ENCODE results near the gene ECD. TPM values are rescaled to one million over a fixed set of nuclear protein-coding genes. Genes with fewer than 3 reads are reported as not detected.

Gene ECD
- total RNA-seq, 1 donor from 2014 or later: 6.2 TPM

DNA sequence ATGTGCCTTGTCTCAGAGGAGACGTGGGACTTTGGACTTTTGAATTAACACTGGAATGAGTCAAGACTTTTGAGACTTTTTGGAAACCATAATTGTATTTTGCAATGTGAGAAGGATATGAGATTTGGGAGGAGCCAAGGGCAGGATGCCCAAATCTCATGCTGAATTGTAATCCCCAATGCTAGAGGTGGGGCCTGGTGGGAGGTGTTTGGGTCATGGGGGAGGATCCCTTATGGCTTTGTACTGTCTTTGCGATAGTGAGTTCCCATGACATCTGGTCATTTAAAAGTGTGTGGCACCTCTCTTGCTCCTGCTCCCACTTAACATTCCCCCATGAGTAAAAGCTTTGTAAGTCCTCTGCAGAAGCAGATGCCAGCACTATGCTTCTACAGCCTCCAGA, 40.1 kb upstream of the ECD start:
- no peaks in the 10 kb centered on the region for H3K4me1 ChIP-seq
- H3K27me3 ChIP-seq: no peaks in the 10 kb centered on the region
- no peak overlapping the region for H3K27ac ChIP-seq
- intact Hi-C loops (cut with DNase I): no loop called here
- H3K9me3 ChIP-seq: no peaks in the 10 kb centered on the region
- TF ChIP-seq, protein P1, sequence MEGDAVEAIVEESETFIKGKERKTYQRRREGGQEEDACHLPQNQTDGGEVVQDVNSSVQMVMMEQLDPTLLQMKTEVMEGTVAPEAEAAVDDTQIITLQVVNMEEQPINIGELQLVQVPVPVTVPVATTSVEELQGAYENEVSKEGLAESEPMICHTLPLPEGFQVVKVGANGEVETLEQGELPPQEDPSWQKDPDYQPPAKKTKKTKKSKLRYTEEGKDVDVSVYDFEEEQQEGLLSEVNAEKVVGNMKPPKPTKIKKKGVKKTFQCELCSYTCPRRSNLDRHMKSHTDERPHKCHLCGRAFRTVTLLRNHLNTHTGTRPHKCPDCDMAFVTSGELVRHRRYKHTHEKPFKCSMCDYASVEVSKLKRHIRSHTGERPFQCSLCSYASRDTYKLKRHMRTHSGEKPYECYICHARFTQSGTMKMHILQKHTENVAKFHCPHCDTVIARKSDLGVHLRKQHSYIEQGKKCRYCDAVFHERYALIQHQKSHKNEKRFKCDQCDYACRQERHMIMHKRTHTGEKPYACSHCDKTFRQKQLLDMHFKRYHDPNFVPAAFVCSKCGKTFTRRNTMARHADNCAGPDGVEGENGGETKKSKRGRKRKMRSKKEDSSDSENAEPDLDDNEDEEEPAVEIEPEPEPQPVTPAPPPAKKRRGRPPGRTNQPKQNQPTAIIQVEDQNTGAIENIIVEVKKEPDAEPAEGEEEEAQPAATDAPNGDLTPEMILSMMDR (IDR thresholded peaks at IDR 0.05): no peak
- no peak for DNase-seq (ENCODE audit: low spot score in 2 of 2)
- peaks cover 3 to 30% of the 10 kb centered on the region in 2 donors for H3K36me3 ChIP-seq
- no peak overlapping the region for H3K4me3 ChIP-seq

DNA sequence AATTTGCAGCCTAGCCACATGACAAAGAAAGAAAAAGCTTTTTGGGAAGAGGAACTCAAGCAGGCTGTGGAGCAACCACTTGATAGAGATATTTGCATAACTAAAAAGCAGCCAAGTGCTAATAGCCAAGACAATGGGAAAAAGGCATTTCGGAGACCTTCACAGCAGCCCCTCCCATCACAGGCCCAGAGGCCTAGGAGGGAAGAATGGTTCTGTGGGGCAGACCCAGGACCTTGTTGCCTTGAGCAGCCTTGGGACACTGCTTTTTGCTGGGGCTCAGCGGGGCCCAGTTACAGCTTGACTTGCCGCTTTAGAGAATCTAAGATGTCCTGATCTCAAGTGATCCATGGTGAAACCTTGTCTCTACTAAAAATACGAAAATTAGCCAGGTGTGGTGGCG, 38.6 kb upstream of the ECD start:
- Histone ChIP-seq H3K27me3 (no peaks in the 10 kb centered on the region), H3K4me1 (no peaks in the 10 kb centered on the region), H3K27ac (no peak overlapping the region), H3K4me3 (no peak overlapping the region), H3K36me3 (peaks cover 3 to 34% of the 10 kb centered on the region in 2 donors), H3K9me3 (no peaks in the 10 kb centered on the region)
- intact Hi-C loops (cut with DNase I): no loop called here
- TF ChIP-seq, protein P1 (IDR thresholded peaks at IDR 0.05): no peak
- DNase-seq (ENCODE audit: low spot score in 2 of 2): no peak

DNA sequence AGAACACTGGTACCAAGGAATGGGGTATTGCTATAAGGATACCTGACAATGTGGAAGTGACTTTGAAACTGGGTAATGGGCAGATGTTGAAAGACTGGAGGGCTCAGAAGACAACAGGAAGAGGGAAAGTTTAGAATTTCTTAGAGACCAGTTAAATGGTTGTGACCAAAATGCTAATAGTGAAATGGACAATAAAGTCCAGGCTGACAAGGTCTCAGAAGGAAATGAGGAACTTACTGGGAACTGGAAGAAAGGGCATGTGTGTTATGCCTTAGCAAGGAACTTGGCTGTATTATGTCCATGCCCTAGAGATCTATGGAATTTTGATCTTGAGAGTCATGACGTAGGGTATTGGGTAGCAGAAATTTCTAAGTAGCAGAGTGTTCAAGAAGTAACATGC, 38.1 kb upstream of the ECD start:
- H3K4me3 ChIP-seq: no peak overlapping the region
- H3K36me3 ChIP-seq: peaks cover 3 to 35% of the 10 kb centered on the region in 2 donors
- no peaks in the 10 kb centered on the region for H3K27me3 ChIP-seq
- DNase-seq (ENCODE audit: low spot score in 2 of 2): no peak
- H3K4me1 ChIP-seq: no peaks in the 10 kb centered on the region
- H3K9me3 ChIP-seq: no peaks in the 10 kb centered on the region
- intact Hi-C loops (cut with DNase I): no loop called here
- no peak overlapping the region for H3K27ac ChIP-seq
- TF ChIP-seq, protein P1 (IDR thresholded peaks at IDR 0.05): no peak

DNA sequence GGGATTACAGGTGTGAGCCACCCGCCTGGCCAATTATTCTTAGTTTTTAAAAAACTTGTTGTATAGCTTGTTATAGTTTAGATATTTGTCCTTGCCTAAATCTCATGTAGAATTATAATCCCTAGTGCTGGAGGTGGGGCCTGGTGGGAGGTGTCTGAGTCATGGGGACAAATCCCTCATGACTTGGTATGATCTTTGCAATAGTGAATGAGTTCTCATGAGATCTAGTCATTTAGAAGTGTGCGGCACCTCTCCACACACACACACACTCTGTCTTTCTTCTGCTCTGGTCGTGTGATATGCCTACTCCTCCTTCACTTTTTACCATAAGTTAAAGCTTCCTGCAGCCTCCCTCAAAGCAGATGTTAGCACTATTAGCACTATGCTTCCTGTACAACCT, 37.3 kb upstream of the ECD start:
- DNase-seq (ENCODE audit: low spot score in 2 of 2): no peak
- no peaks in the 10 kb centered on the region for H3K9me3 ChIP-seq
- TF ChIP-seq, protein P1 (IDR thresholded peaks at IDR 0.05): no peak
- H3K36me3 ChIP-seq: peaks cover 3 to 34% of the 10 kb centered on the region in 2 donors
- H3K27ac ChIP-seq: no peak overlapping the region
- no peaks in the 10 kb centered on the region for H3K4me1 ChIP-seq
- H3K4me3 ChIP-seq: no peak overlapping the region
- H3K27me3 ChIP-seq: no peaks in the 10 kb centered on the region
- intact Hi-C loops (cut with DNase I): no loop called here

DNA sequence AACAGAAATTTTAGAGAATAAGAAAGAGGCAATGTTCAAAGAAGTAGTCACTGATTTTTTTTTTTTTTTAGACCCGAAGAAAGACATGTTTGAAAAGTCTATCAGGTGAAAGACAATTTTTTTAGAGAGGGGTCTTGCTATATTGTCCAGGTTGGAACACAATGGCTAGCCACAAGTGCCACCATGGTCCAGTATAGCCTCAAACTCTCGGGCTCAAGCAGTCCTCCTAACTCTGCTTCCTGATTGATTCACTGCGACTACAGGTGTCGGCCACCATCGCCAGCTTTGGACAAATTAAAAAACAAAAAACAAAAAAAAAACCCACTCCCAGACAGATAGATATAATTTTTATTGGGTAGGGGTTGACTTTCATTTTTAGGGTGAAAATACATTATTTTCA, 22.4 kb upstream of the ECD start:
- no peak overlapping the region for H3K27ac ChIP-seq
- intact Hi-C loops (cut with DNase I): no loop called here
- H3K4me1 ChIP-seq: no peaks in the 10 kb centered on the region
- no peak for DNase-seq (ENCODE audit: low spot score in 2 of 2)
- H3K36me3 ChIP-seq: peaks cover 1 to 18% of the 10 kb centered on the region in 2 donors
- no peak overlapping the region for H3K4me3 ChIP-seq
- H3K9me3 ChIP-seq: no peaks in the 10 kb centered on the region
- no peaks in the 10 kb centered on the region for H3K27me3 ChIP-seq
- TF ChIP-seq, protein P1 (IDR thresholded peaks at IDR 0.05): no peak

DNA sequence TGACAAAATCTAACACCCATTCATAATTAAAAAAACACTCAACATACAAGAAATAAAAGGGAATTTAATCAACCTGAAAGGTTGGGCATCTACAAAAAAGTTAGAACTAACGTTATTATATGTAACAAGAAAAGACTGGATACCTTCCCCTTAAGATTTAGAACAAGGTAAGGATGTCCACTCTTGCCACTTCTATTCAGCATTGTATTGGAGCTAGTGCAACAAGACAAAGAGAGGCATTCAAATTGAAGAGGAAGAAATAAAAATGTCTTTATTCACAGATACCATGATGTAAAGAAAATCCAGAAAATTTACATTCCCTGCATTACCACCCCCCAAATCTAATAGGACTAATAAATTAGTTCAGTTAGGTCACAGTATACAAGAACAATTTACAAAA, 18.5 kb upstream of the ECD start:
- intact Hi-C loops (cut with DNase I): no loop called here
- TF ChIP-seq, protein P1 (IDR thresholded peaks at IDR 0.05): no peak
- Histone ChIP-seq H3K4me3 (no peak overlapping the region), H3K36me3 (peaks cover 18 to 26% of the 10 kb centered on the region in 2 donors), H3K27me3 (no peaks in the 10 kb centered on the region), H3K9me3 (no peaks in the 10 kb centered on the region), H3K4me1 (no peaks in the 10 kb centered on the region), H3K27ac (no peak overlapping the region)
- DNase-seq (ENCODE audit: low spot score in 2 of 2): no peak

Data from ascending aorta (tissue), 2 donors.